Hepatocyte (in vitro differentiated cells): ENCODE results near the gene SUGCT. TPM values are rescaled to one million over a fixed set of nuclear protein-coding genes. Genes with fewer than 3 reads are reported as not detected.

Experiments used
- DNase-seq: peaks from one replicate; pipeline ENCODE4 v3.0.0-alpha.2; 2016; ENCODE audit warnings: low spot score
- H2AFZ ChIP-seq: fragments of 200-600 bp; sonication (generic); 2 replicates; pipeline ENCODE4 v1.6.0; 2016; ENCODE audit warnings: antibody characterized with exemption, mild to moderate bottlenecking
- H3K27ac ChIP-seq: fragments of 200-600 bp; sonication (generic); 2 replicates; pipeline ENCODE4 v1.5.1; 2016; ENCODE audit warnings: mild to moderate bottlenecking
- H3K27me3 ChIP-seq: fragments of 200-600 bp; sonication (generic); 2 replicates; pipeline ENCODE4 v1.6.1; 2016
- H3K36me3 ChIP-seq: fragments of 200-600 bp; sonication (generic); replicated peaks from 2 replicates; pipeline ENCODE4 v1.5.1; 2016; ENCODE audit warnings: low read depth; ENCODE audit not compliant: insufficient read depth
- H3K4me1 ChIP-seq: fragments of 200-600 bp; sonication (generic); 2 replicates; pipeline ENCODE4 v1.5.1; 2016; ENCODE audit warnings: mild to moderate bottlenecking, moderate library complexity; ENCODE audit not compliant: insufficient read depth
- H3K4me2 ChIP-seq: fragments of 200-600 bp; sonication (generic); 2 replicates; pipeline ENCODE4 v1.6.0; 2016
- H3K4me3 ChIP-seq: fragments of 200-600 bp; sonication (generic); 2 replicates; pipeline ENCODE4 v1.5.1; 2016; ENCODE audit warnings: mild to moderate bottlenecking
- H3K79me2 ChIP-seq: fragments of 200-600 bp; sonication (generic); 2 replicates; pipeline ENCODE4 v1.6.0; 2017; ENCODE audit warnings: mild to moderate bottlenecking
- H3K9me2 ChIP-seq: fragments of 200-600 bp; sonication (generic); replicated peaks from 2 replicates; pipeline ENCODE4 v1.6.0; 2017; ENCODE audit warnings: mild to moderate bottlenecking; ENCODE audit not compliant: insufficient read depth
- H3K9me3 ChIP-seq: fragments of 200-600 bp; sonication (generic); 2 replicates; pipeline ENCODE4 v1.5.1; 2016; ENCODE audit warnings: low read depth, mild to moderate bottlenecking
- H4K20me1 ChIP-seq: fragments of 200-600 bp; sonication (generic); 2 replicates; pipeline ENCODE4 v1.6.0; 2016; ENCODE audit warnings: mild to moderate bottlenecking; ENCODE audit not compliant: insufficient read depth, poor library complexity, severe bottlenecking
- CTCF ChIP-seq: fragments of 200-600 bp; sonication (generic); IDR thresholded peaks from 2 replicates; pipeline ENCODE4 v1.5.1; 2016; ENCODE audit warnings: antibody characterized with exemption, mild to moderate bottlenecking; ENCODE audit not compliant: poor library complexity
- EZH2 ChIP-seq: fragments of 200-600 bp; sonication (generic); IDR thresholded peaks from 2 replicates; pipeline ENCODE4 v1.6.1; 2016; ENCODE audit warnings: antibody characterized with exemption, mild to moderate bottlenecking, borderline replicate concordance
- EZH2phosphoT487 ChIP-seq: fragments of 200-600 bp; sonication (generic); IDR thresholded peaks from one replicate; pipeline ENCODE4 v1.6.1; 2018; ENCODE audit warnings: antibody characterized with exemption, mild to moderate bottlenecking, low read depth, moderate library complexity; ENCODE audit not compliant: unreplicated experiment, severe bottlenecking
- WGBS: methylation state at CpG from one replicate; pipeline ENCODE4 v1.1.6; 2016; ENCODE audit warnings: low lambda C conversion rate; ENCODE audit errors: missing lambda C conversion rate; 5-methylcytosine and 5-hydroxymethylcytosine counted together
- polyA plus RNA-seq: library from polyadenylated mRNA; unstranded; fragments of >200 nt; fragmentation: Nextera tagmentation; extraction: Ambion mirVana; gene quantifications from 2 replicates; pipeline ENCODE4 v1.2.1, GENCODE V29; 2016
- total RNA-seq: library from RNA; depleted of rRNA; stranded (reverse); fragments of >200 nt; gene quantifications from 2 replicates; pipeline ENCODE4 v1.2.3, GENCODE V29; 2014

SUGCT gene
- total and polyA plus RNA-seq, 2 experiments from 2014 or later: 5.1 to 12.0 TPM

GRCh38 chr7:40569326-40569725 is 434.5 kb downstream of the SUGCT start:
- WGBS: 78% methylated on average over 3 of the region's 3 CpGs
- Histone ChIP-seq H3K9me2 (no peaks in the 10 kb centered on the region), H4K20me1 (no peaks in the 10 kb centered on the region), H3K79me2 (no peaks in the 10 kb centered on the region), H3K4me1 (no peaks in the 10 kb centered on the region), H3K4me2 (no peak overlapping the region), H3K9me3 (no peaks in the 10 kb centered on the region), H2AFZ (no peak overlapping the region), H3K4me3 (no peak overlapping the region), H3K27ac (no peak overlapping the region), H3K36me3 (no peaks in the 10 kb centered on the region), H3K27me3 (no peaks in the 10 kb centered on the region)
- TF ChIP-seq CTCF (no peak), EZH2phosphoT487 (no peak), EZH2 (no peak)
- no peak for DNase-seq

DNA sequence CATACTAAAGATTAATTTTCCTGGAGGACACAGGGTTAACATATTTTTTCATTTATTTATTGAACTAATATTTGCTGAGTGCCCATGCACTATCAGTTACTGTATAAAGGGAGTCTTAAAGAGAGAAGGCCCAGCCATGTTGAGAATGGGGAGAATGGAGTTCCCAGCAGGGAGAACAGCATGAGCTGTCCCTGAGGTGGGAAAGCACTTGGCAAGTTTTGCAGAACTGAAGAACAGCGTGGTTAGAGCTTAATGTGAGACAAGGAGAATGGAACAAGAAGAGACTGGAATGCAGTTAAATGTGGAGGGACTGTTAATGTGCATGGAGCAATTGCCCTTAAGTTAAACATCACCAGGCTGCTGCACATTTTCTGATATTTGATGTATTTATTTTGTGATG is 435.4 kb downstream of the SUGCT start:
- H3K36me3 ChIP-seq: no peaks in the 10 kb centered on the region
- no peak for DNase-seq
- H3K4me3 ChIP-seq: no peak overlapping the region
- no peaks in the 10 kb centered on the region for H3K4me1 ChIP-seq
- H2AFZ ChIP-seq: no peak overlapping the region
- H3K79me2 ChIP-seq: no peaks in the 10 kb centered on the region
- no peaks in the 10 kb centered on the region for H3K9me2 ChIP-seq
- H3K27ac ChIP-seq: no peak overlapping the region
- no peak overlapping the region for H3K4me2 ChIP-seq
- no peaks in the 10 kb centered on the region for H3K9me3 ChIP-seq
- H3K27me3 ChIP-seq: no peaks in the 10 kb centered on the region
- TF ChIP-seq EZH2phosphoT487: no peak
- TF ChIP-seq CTCF: no peak
- no peak for TF ChIP-seq EZH2
- WGBS: 14% methylated on average over 1 of the region's 1 CpG
- no peaks in the 10 kb centered on the region for H4K20me1 ChIP-seq

GRCh38 chr7:40571796-40572195 is 437.0 kb downstream of the SUGCT start:
- Histone ChIP-seq H3K9me3 (no peaks in the 10 kb centered on the region), H3K27me3 (no peaks in the 10 kb centered on the region), H2AFZ (no peak overlapping the region), H3K36me3 (no peaks in the 10 kb centered on the region), H3K79me2 (no peaks in the 10 kb centered on the region), H3K4me3 (no peak overlapping the region), H4K20me1 (no peaks in the 10 kb centered on the region), H3K9me2 (no peaks in the 10 kb centered on the region), H3K4me1 (no peaks in the 10 kb centered on the region), H3K4me2 (no peak overlapping the region), H3K27ac (no peak overlapping the region)
- DNase-seq: no peak
- TF ChIP-seq EZH2: no peak
- WGBS: 44% methylated on average over 5 of the region's 5 CpGs

- Histone ChIP-seq H3K4me2 (no peak overlapping the region), H2AFZ (no peak overlapping the region), H3K27ac (no peak overlapping the region), H3K4me3 (no peak overlapping the region), H3K36me3 (no peaks in the 10 kb centered on the region), H3K4me1 (no peaks in the 10 kb centered on the region), H4K20me1 (no peaks in the 10 kb centered on the region), H3K79me2 (no peaks in the 10 kb centered on the region), H3K27me3 (no peaks in the 10 kb centered on the region), H3K9me2 (no peaks in the 10 kb centered on the region), H3K9me3 (no peaks in the 10 kb centered on the region)
- DNase-seq: no peak
- TF ChIP-seq EZH2phosphoT487: no peak
- no peak for TF ChIP-seq EZH2
- no peak for TF ChIP-seq CTCF
- WGBS: 65% methylated on average over 8 of the region's 8 CpGs
Observed at GRCh38 chr7:40572810-40573465, 438.1 kb downstream of the SUGCT start.
